HUES64 (cell line): ENCODE measurements around the gene SRF.

Source experiments
- H3K27ac ChIP-seq: 2 replicates; pipeline ENCODE4 v1.7.0; 2013; ENCODE audit warnings: low read depth, low read length, inconsistent platforms
- H3K27me3 ChIP-seq: 2 replicates; pipeline ENCODE4 v1.6.1; 2013; ENCODE audit warnings: mild to moderate bottlenecking, low read length; ENCODE audit not compliant: insufficient read depth
- H3K36me3 ChIP-seq: 2 replicates; pipeline ENCODE4 v1.6.1; 2013; ENCODE audit warnings: mild to moderate bottlenecking, low read length; ENCODE audit not compliant: insufficient read depth
- H3K4me1 ChIP-seq: 2 replicates; pipeline ENCODE4 v1.6.1; 2013; ENCODE audit warnings: mild to moderate bottlenecking, low read length, moderate library complexity; ENCODE audit not compliant: insufficient read depth
- H3K4me3 ChIP-seq: 2 replicates; pipeline ENCODE4 v1.5.1; 2013; ENCODE audit warnings: mild to moderate bottlenecking, low read length, moderate library complexity
- H3K9ac ChIP-seq: 2 replicates; pipeline ENCODE4 v1.6.1; 2013; ENCODE audit warnings: mild to moderate bottlenecking, low read depth, low read length
- H3K9me3 ChIP-seq: 2 replicates; pipeline ENCODE4 v1.6.1; 2013; ENCODE audit warnings: low read depth, low read length; ENCODE audit not compliant: insufficient read depth
- WGBS: fragments of 150-250, 120-280 bp; methylation state at CpG from one replicate; pipeline ENCODE4 v1.1.7; 2013; ENCODE audit warnings: missing lambda C conversion rate; 5-methylcytosine and 5-hydroxymethylcytosine counted together

The SRF gene

GRCh38 chr6:43220439-43220951 is 49.4 kb downstream of the SRF start:
- Histone ChIP-seq H3K36me3 (0 out of 2 replicates have a peak, but pooled peaks cover 7% of the 10 kb centered on the region), H3K27me3 (no peaks in the 10 kb centered on the region), H3K9me3 (no peaks in the 10 kb centered on the region), H3K27ac (no peak overlapping the region), H3K4me1 (no peaks in the 10 kb centered on the region), H3K4me3 (no peak overlapping the region), H3K9ac (no peak overlapping the region)
- 86% methylated on average over 16 of the region's 16 CpGs for WGBS

GRCh38 chr6:43221046-43221972 is 50.2 kb downstream of the SRF start:
- no peak overlapping the region for H3K27ac ChIP-seq
- 0 out of 2 replicates have a peak, but pooled peaks cover 11% of the 10 kb centered on the region for H3K36me3 ChIP-seq
- 92% methylated on average over 20 of the region's 20 CpGs for WGBS
- H3K27me3 ChIP-seq, result no peaks in the 10 kb centered on the region
- H3K4me1 ChIP-seq, result no peaks in the 10 kb centered on the region
- H3K9me3 ChIP-seq, result no peaks in the 10 kb centered on the region
- H3K4me3 ChIP-seq, result no peak overlapping the region
- H3K9ac ChIP-seq, result no peak overlapping the region

GRCh38 chr6:43222418-43223059 is 51.5 kb downstream of the SRF start:
- 92% methylated on average over 15 of the region's 15 CpGs for WGBS
- H3K4me1 ChIP-seq, result no peaks in the 10 kb centered on the region
- no peak overlapping the region for H3K9ac ChIP-seq
- H3K9me3 ChIP-seq, result no peaks in the 10 kb centered on the region
- no peak overlapping the region for H3K27ac ChIP-seq
- H3K36me3 ChIP-seq, result 0 out of 2 replicates have a peak, but pooled peaks cover 11% of the 10 kb centered on the region
- no peaks in the 10 kb centered on the region for H3K27me3 ChIP-seq
- H3K4me3 ChIP-seq, result no peak overlapping the region

- Histone ChIP-seq H3K27ac (no peak overlapping the region), H3K9ac (no peak overlapping the region), H3K4me1 (no peaks in the 10 kb centered on the region), H3K4me3 (no peak overlapping the region), H3K36me3 (0 out of 2 replicates have a peak, but pooled peaks cover 11% of the 10 kb centered on the region), H3K27me3 (no peaks in the 10 kb centered on the region), H3K9me3 (no peaks in the 10 kb centered on the region)
- 90% methylated on average over 14 of the region's 14 CpGs for WGBS
Observed at GRCh38 chr6:43223175-43223574, 52.1 kb downstream of the SRF start.

- H3K4me1 ChIP-seq, result no peaks in the 10 kb centered on the region
- no peak overlapping the region for H3K27ac ChIP-seq
- H3K9ac ChIP-seq, result no peak overlapping the region
Observed at GRCh38 chr6:43226192-43226851, 55.3 kb downstream of the SRF start.

GRCh38 chr6:43228951-43229802 is 58.1 kb downstream of the SRF start, which contains the start of gene DNPH1:
DNPH1 (minus strand) TSS chr6:43229481; CDS start chr6:43229456, 25 bp downstream.
- H3K27ac ChIP-seq, result no peak within 1 kb of the TSS
- WGBS, result 4% methylated on average over 82 of the region's 82 CpGs
- no peaks in the 10 kb centered on the region for H3K9me3 ChIP-seq
- 0 out of 2 replicates have a peak, but pooled peaks cover 5% of the 10 kb centered on the region for H3K36me3 ChIP-seq
- peak within 1 kb of the TSS; percentile 88 for H3K9ac ChIP-seq
- no peaks in the 10 kb centered on the region for H3K4me1 ChIP-seq
- peak within 1 kb of the TSS; percentile 71 for H3K4me3 ChIP-seq
- H3K27me3 ChIP-seq, result peaks cover 27% of the 10 kb centered on the region

More at GRCh38 chr6:43226192-43226851, 55.3 kb downstream of the SRF start:
- Histone ChIP-seq H3K27me3 (peaks cover 17% of the 10 kb centered on the region), H3K4me3 (no peak overlapping the region), H3K9me3 (no peaks in the 10 kb centered on the region), H3K36me3 (0 out of 2 replicates have a peak, but pooled peaks cover 11% of the 10 kb centered on the region)
- WGBS, result 94% methylated on average over 11 of the region's 11 CpGs

- 82% methylated on average over 17 of the region's 17 CpGs for WGBS
- H3K27ac ChIP-seq, result no peak overlapping the region
- H3K36me3 ChIP-seq, result 0 out of 2 replicates have a peak, but pooled peaks cover 5% of the 10 kb centered on the region
- peak overlapping the region; percentile 71; the same call in 1 of the 2 replicates for H3K4me3 ChIP-seq
- H3K4me1 ChIP-seq, result no peaks in the 10 kb centered on the region
- no peaks in the 10 kb centered on the region for H3K9me3 ChIP-seq
- peaks cover 27% of the 10 kb centered on the region for H3K27me3 ChIP-seq
- no peak overlapping the region for H3K9ac ChIP-seq
Observed at GRCh38 chr6:43229803-43230620, 58.9 kb downstream of the SRF start.

GRCh38 chr6:43231053-43231452 is 60.0 kb downstream of the SRF start:
- Histone ChIP-seq H3K36me3 (0 out of 2 replicates have a peak, but pooled peaks cover under 1% of the 10 kb centered on the region), H3K4me1 (no peaks in the 10 kb centered on the region), H3K9me3 (no peaks in the 10 kb centered on the region), H3K27me3 (peaks cover 27% of the 10 kb centered on the region), H3K27ac (no peak overlapping the region), H3K4me3 (no peak overlapping the region), H3K9ac (no peak overlapping the region)
- 100% methylated on average over 4 of the region's 4 CpGs for WGBS
